Choroid plexus epithelial cell (primary cell): Measurements from ENCODE around the gene POLR1F.
A peak's percentile ranks its signal among the peaks of the same experiment; 100 is the strongest.
"Not testable (repeated sequence)": the region's sequence is repeated elsewhere in the genome, so short reads cannot be mapped to it uniquely, and the experiment has no call there.

ENCODE experiments used
- DNase-seq: peaks from one replicate; pipeline ENCODE4 v3.0.0-alpha.2; 2010; ENCODE audit warnings: low read depth
- H3K4me3 ChIP-seq: 2 replicates; pipeline ENCODE4 v1.5.1; 2011; ENCODE audit warnings: low read depth, mild to moderate bottlenecking, control low read depth, low read length, moderate library complexity
- TF ChIP-seq, protein P1 (sequence below): conservative IDR thresholded peaks from 2 replicates; pipeline ENCODE4 v1.5.1; 2011; ENCODE audit warnings: low read depth, mild to moderate bottlenecking, control low read depth, inconsistent platforms, low read length, moderate library complexity

The POLR1F gene

DNA sequence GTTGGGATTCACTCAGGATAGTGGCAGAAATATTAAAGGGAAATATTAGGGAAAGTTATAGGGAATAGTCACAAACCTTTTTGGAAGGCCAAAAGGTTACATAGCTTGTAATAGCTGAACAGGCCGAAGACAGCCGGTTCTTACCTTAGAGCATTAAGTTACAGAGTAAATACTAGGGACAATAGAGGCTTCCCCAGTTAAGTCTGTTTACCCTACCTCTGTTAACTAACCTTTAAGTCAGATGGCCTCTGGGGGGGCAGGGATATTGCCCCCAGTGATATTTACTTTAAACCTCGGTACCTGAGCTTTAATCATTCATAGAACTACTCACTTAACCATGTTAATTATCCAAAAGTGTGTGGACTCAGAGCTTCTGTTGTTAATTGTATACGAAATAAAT, 7.4 kb downstream of the POLR1F start:
- TF ChIP-seq, protein P1, sequence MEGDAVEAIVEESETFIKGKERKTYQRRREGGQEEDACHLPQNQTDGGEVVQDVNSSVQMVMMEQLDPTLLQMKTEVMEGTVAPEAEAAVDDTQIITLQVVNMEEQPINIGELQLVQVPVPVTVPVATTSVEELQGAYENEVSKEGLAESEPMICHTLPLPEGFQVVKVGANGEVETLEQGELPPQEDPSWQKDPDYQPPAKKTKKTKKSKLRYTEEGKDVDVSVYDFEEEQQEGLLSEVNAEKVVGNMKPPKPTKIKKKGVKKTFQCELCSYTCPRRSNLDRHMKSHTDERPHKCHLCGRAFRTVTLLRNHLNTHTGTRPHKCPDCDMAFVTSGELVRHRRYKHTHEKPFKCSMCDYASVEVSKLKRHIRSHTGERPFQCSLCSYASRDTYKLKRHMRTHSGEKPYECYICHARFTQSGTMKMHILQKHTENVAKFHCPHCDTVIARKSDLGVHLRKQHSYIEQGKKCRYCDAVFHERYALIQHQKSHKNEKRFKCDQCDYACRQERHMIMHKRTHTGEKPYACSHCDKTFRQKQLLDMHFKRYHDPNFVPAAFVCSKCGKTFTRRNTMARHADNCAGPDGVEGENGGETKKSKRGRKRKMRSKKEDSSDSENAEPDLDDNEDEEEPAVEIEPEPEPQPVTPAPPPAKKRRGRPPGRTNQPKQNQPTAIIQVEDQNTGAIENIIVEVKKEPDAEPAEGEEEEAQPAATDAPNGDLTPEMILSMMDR, result no peak
- no peak overlapping the region for H3K4me3 ChIP-seq
- DNase-seq, result no peak

DNA sequence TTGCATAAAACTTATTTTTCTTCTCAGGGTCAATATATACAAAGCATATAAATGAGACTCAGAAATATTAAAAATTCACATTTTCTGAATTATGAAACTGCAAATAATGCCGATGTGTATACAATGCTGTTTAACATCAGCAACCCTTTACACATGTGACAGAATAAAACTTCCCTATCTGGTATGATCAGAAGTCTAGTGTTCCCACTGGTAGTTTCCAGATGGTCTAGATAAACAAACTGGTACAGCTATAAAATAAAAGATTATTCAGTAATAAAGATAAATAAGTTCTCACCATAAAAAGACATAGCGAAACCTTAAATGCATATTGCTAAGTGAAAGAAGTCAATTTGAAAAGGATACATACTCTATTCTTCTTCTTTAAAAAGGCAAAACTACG, 7.9 kb downstream of the POLR1F start:
- DNase-seq, result no peak
- TF ChIP-seq, protein P1, result no peak
- H3K4me3 ChIP-seq, result no peak overlapping the region

DNA sequence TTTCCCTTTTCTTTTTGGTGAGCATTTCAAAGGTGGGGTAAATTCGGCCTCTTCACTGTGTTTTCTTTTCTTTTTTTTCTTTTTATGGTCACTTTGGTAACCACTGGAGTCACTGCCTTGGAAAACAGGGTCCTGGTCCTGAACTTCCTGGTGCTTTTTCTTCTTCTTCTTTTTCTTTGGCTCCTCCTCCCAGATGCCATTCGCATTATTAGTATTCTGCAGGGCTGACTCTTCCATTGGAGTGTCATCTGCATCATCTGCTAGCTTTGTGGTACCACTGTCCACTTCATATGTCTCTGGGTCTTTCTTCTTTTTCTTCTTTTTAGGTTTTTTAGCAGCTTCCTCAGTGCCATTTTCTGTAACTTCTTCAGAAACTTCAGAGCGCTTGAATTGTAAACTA, 10.5 kb downstream of the POLR1F start:
- H3K4me3 ChIP-seq, result no peak overlapping the region
- TF ChIP-seq, protein P1, result no peak
- DNase-seq, result peak; percentile 13

DNA sequence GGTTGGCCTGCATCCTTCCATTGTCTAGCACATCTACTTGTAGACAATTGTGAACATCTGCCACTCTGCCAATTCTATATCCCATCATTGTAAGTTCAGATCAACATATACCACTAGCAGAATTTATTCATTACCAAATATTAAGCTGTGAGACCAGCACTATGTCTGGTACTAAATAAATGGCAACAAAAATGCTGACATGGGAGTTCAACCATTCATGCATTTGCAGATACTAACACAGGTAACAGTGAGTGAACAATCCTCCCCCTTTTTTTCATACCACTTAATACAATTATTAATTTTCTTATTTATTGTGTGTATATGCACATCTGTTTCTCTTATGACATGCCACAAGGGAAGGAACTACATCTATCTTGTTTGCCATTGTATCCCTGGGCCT, 11.9 kb downstream of the POLR1F start:
- TF ChIP-seq, protein P1, result no peak
- no peak for DNase-seq
- no peak overlapping the region for H3K4me3 ChIP-seq

GRCh38 chr7:19692111-19692828, 16.6 kb downstream of the POLR1F start:
- DNase-seq, result no peak
- TF ChIP-seq, protein P1, result no peak
- H3K4me3 ChIP-seq, result no peak overlapping the region

DNA sequence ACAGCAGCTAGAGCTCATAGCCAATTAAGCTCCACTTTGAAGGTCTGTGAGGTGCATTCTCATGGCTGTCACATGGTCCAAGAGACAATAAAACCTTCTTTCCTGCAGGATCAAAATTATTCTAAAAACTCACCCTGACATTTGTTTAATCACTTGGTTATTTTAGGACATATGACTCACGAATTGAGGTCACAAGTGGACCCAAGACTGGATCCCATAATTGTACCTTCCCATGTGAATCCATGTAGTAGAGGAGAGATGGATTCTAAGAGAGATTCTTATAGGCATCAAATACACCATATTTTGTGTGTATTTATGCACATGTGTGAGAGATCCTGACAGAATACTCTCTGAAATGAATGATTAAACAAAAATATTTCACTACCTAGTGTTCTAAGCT, 18.1 kb downstream of the POLR1F start:
- no peak overlapping the region for H3K4me3 ChIP-seq
- TF ChIP-seq, protein P1, result no peak
- peak; percentile 2 for DNase-seq

- not testable (repeated sequence) for DNase-seq, H3K4me3 ChIP-seq
Measured at GRCh38 chr7:19689130-19689529, 19.7 kb downstream of the POLR1F start.
